Prostate gland (tissue), 2 donors: ENCODE data around the gene METTL21A. TPM values are rescaled to one million over a fixed set of nuclear protein-coding genes. Genes with fewer than 3 reads are reported as not detected.

Source experiments
- DNase-seq: peaks from one replicate; pipeline ENCODE4 v3.0.0-alpha.2; 2019; ENCODE audit warnings: low spot score
- H3K27ac ChIP-seq, 2 donors: fragments of 200-600 bp; sonication (generic); 2 replicates each; pipeline ENCODE4 v1.5.1; 2017 to 2019
- H3K27me3 ChIP-seq: fragments of 200-600 bp; sonication (generic); replicated peaks from 2 replicates; pipeline ENCODE4 v1.5.1; 2019; ENCODE audit not compliant: insufficient read depth
- H3K36me3 ChIP-seq, 2 donors: fragments of 200-600 bp; sonication (generic); 1 replicate in 1 of 2; 2 replicates in 1 of 2; pipeline versions ENCODE4 v1.5.1 to v1.8.1; 2017 to 2019
- H3K4me1 ChIP-seq: fragments of 200-600 bp; sonication (generic); replicated peaks from 2 replicates; pipeline ENCODE4 v1.5.1; 2019
- H3K4me3 ChIP-seq, 2 donors: fragments of 200-600 bp; sonication (generic); 2 replicates each; pipeline ENCODE4 v1.5.1; 2017 to 2019
- H3K9me3 ChIP-seq: fragments of 200-600 bp; sonication (generic); 2 replicates; pipeline ENCODE4 v1.5.1; 2017
- CTCF ChIP-seq, 4 experiments: fragments of 200-600 bp in 2 of 4; fragments of 450-650 bp in 2 of 4; sonication (generic) in 2 of 4; IDR thresholded peaks; 1 replicate in 3 of 4; 2 replicates in 1 of 4; pipeline ENCODE4 v1.5.1; 2016 to 2019; ENCODE audit warnings: antibody characterized with exemption in 4 of 4, mild to moderate bottlenecking in 2 of 4, moderate library complexity in 2 of 4
- POLR2A ChIP-seq: fragments of 450-650 bp; IDR thresholded peaks from one replicate; pipeline ENCODE4 v1.6.1; 2016; ENCODE audit warnings: antibody characterized with exemption, mild to moderate bottlenecking
- POLR2AphosphoS5 ChIP-seq: sonication (generic); formaldehyde crosslinking; IDR thresholded peaks from one replicate; pipeline ENCODE4 v1.6.1; 2017; ENCODE audit warnings: antibody characterized with exemption
- WGBS: methylation state at CpG from one replicate; pipeline ENCODE4 v1.1.5; 2018; 5-methylcytosine and 5-hydroxymethylcytosine counted together
- intact Hi-C: fragments of 100-400 bp; cut with DNase I; formaldehyde crosslinking; loops from one replicate; pipeline ENCODE4 v1.14.2; 2022
- total RNA-seq, 2 donors: library from RNA; depleted of rRNA; stranded (reverse); fragments of >200 nt; gene quantifications; one replicate each; pipeline ENCODE4 v1.1.0, GENCODE V29; 2016

The METTL21A gene
- total RNA-seq, 2 donors from 2014 or later = 5.2 to 15.5 TPM

- TF ChIP-seq CTCF (IDR thresholded peaks at IDR 0.05) (no peak), POLR2AphosphoS5 (no peak), POLR2A (no peak)
- no peaks in the 10 kb centered on the region for H3K36me3 ChIP-seq
- no peak for DNase-seq
- H3K27ac ChIP-seq = no peak overlapping the region
- H3K27me3 ChIP-seq = no peaks in the 10 kb centered on the region
- H3K4me1 ChIP-seq = no peaks in the 10 kb centered on the region
- intact Hi-C loops = loop anchor here (5.0 to 10.0 kb wide), 2 partner anchors 83 to 465 kb away; partner anchors contain the start of genes CCNYL1 and KLF7
- 65% methylated on average over 1 of the region's 1 CpG for WGBS
- H3K9me3 ChIP-seq = no peaks in the 10 kb centered on the region
- no peak overlapping the region for H3K4me3 ChIP-seq
These were observed 4.4 kb upstream of the METTL21A start for GRCh38 chr2:207629553-207629952.

- peak; percentile 68 for DNase-seq
- intact Hi-C loops = loop anchor here (1.0 to 10.0 kb wide), 3 partner anchors 88 to 460 kb away; partner anchors contain the start of genes CCNYL1, CREB1 and KLF7
- no peaks in the 10 kb centered on the region for H3K36me3 ChIP-seq
- H3K27ac ChIP-seq = peak overlapping the region; percentile 95 to 96
- H3K27me3 ChIP-seq = no peaks in the 10 kb centered on the region
- WGBS = under 1% methylated on average over 46 of the region's 47 CpGs
- H3K9me3 ChIP-seq = no peaks in the 10 kb centered on the region
- H3K4me1 ChIP-seq = no peaks in the 10 kb centered on the region
- TF ChIP-seq POLR2AphosphoS5 (peak; percentile 49), CTCF (IDR thresholded peaks at IDR 0.05) (no peak), POLR2A (peak; percentile 53)
- H3K4me3 ChIP-seq = peak overlapping the region; percentile 84 to 92
These were observed 795 bp downstream of the METTL21A start for GRCh38 chr2:207624185-207625013.

GRCh38 chr2:207621501-207622039, 3.6 kb downstream of the METTL21A start:
- 86% methylated on average over 10 of the region's 10 CpGs for whole genome bisulfite sequencing
- Histone ChIP-seq H3K9me3 (no peaks in the 10 kb centered on the region), H3K27ac (no peak overlapping the region), H3K4me1 (no peaks in the 10 kb centered on the region), H3K36me3 (no peaks in the 10 kb centered on the region), H3K4me3 (no peak overlapping the region), H3K27me3 (no peaks in the 10 kb centered on the region)
- no peak for TF ChIP-seq CTCF (IDR thresholded peaks at IDR 0.05)
- no peak for TF ChIP-seq POLR2A
- TF ChIP-seq POLR2AphosphoS5 = no peak
- DNase-seq = no peak
- intact Hi-C loops = loop anchor here (10.0 kb wide), 1 partner anchor 457 kb away; the partner anchor contains the start of gene KLF7

DNA sequence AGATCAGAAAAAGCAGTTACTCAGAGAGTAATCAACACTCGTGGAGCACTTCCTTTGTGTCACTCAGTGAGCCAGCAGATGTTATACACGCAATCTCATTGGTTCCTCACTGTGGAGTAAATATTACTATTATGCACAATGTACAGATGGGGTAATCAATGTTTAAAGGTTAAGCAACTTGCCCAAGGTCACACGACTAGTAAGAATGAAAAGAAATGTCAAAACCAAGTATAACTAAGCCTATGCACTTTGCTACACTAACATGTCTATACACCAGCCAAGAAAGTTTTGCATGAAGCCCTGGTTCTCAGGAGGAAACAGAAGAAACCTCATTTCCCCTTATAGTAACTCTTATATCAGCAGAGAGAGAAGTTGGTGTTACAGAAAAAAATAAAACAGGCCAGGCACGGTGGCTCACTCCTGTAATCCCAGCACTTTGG, 5.4 kb downstream of the METTL21A start:
- no peak for DNase-seq
- no peak overlapping the region for H3K27ac ChIP-seq
- no peaks in the 10 kb centered on the region for H3K4me1 ChIP-seq
- H3K27me3 ChIP-seq = no peaks in the 10 kb centered on the region
- no peaks in the 10 kb centered on the region for H3K36me3 ChIP-seq
- TF ChIP-seq POLR2AphosphoS5 (no peak), POLR2A (no peak), CTCF (IDR thresholded peaks at IDR 0.05) (no peak)
- H3K4me3 ChIP-seq = no peak overlapping the region
- intact Hi-C loops = loop anchor here (10.0 kb wide), 2 partner anchors 455 to 645 kb away; partner anchors contain the start of genes KLF7 and PIKFYVE
- no peaks in the 10 kb centered on the region for H3K9me3 ChIP-seq
- WGBS = 52% methylated on average over 4 of the region's 4 CpGs
